GM12874 (cell line): Measurements from ENCODE around the gene SDF4.

Source experiments
- CTCF ChIP-seq: IDR thresholded peaks from 2 replicates; pipeline ENCODE4 v1.5.1; 2011; ENCODE audit warnings: low read depth, mild to moderate bottlenecking, control low read depth, low read length, moderate library complexity; ENCODE audit not compliant: insufficient read depth

SDF4 gene

GRCh38 chr1:1273512-1274298 lies 41.9 kb upstream of the SDF4 start, which contains the start of gene UBE2J2:
Gene UBE2J2 (minus strand): TSS chr1:1273854. CDS start chr1:1267992, 5,862 bp downstream.
- 0 out of 2 replicates have a peak, but pooled peaks have one; percentile 3 for TF ChIP-seq CTCF

GRCh38 chr1:1273209-1273511 lies 41.4 kb upstream of the SDF4 start:
- no peak for TF ChIP-seq CTCF

- TF ChIP-seq CTCF: no peak
Measured at GRCh38 chr1:1272341-1273208, 40.8 kb upstream of the SDF4 start.

- TF ChIP-seq CTCF: no peak
Measured at GRCh38 chr1:1270813-1271212, 39.0 kb upstream of the SDF4 start.

GRCh38 chr1:1268284-1268682 lies 36.5 kb upstream of the SDF4 start:
- no peak for TF ChIP-seq CTCF

GRCh38 chr1:1267488-1268283 lies 35.9 kb upstream of the SDF4 start:
- no peak for TF ChIP-seq CTCF

- 0 out of 2 replicates have a peak, but pooled peaks have one; percentile 8 for TF ChIP-seq CTCF
Measured at GRCh38 chr1:1264868-1265272, 33.1 kb upstream of the SDF4 start.
